Testis (tissue), 2 donors: ENCODE measurements around the gene CFAP54.

ENCODE experiments used
- POLR2A ChIP-seq: fragments of 450-650 bp; IDR thresholded peaks from one replicate; pipeline ENCODE4 v1.6.1; 2017; ENCODE audit warnings: antibody characterized with exemption, mild to moderate bottlenecking, moderate library complexity
- TF ChIP-seq, protein P1 (sequence below), 3 experiments: fragments of 450-650 bp in 2 of 3; fragments of 200-600 bp in 1 of 3; sonication (generic) in 1 of 3; IDR thresholded peaks; one replicate each; pipeline ENCODE4 v1.5.1; 2016 to 2019; ENCODE audit warnings: antibody characterized with exemption in 3 of 3, mild to moderate bottlenecking in 2 of 3, moderate library complexity in 1 of 3

GRCh38 chr12:96514328-96514727 lies 25.0 kb downstream of the CFAP54 start:
- TF ChIP-seq POLR2A: no peak
- TF ChIP-seq, protein P1, sequence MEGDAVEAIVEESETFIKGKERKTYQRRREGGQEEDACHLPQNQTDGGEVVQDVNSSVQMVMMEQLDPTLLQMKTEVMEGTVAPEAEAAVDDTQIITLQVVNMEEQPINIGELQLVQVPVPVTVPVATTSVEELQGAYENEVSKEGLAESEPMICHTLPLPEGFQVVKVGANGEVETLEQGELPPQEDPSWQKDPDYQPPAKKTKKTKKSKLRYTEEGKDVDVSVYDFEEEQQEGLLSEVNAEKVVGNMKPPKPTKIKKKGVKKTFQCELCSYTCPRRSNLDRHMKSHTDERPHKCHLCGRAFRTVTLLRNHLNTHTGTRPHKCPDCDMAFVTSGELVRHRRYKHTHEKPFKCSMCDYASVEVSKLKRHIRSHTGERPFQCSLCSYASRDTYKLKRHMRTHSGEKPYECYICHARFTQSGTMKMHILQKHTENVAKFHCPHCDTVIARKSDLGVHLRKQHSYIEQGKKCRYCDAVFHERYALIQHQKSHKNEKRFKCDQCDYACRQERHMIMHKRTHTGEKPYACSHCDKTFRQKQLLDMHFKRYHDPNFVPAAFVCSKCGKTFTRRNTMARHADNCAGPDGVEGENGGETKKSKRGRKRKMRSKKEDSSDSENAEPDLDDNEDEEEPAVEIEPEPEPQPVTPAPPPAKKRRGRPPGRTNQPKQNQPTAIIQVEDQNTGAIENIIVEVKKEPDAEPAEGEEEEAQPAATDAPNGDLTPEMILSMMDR (IDR thresholded peaks at IDR 0.05): no peak
